Liver (tissue), 9 donors: Measurements from ENCODE around the gene ADAMTS14. TPM values are rescaled to one million over a fixed set of nuclear protein-coding genes. Genes with fewer than 3 reads are reported as not detected.

Experiments used
- DNase-seq: peaks from one replicate; pipeline ENCODE4 v3.0.0-alpha.2; 2017; ENCODE audit warnings: low spot score
- H3K27ac ChIP-seq, 2 donors: one replicate each; pipeline ENCODE4 v1.7.0; 2013; ENCODE audit warnings: inconsistent platforms in 2 of 2, low read length in 2 of 2, control low read depth in 1 of 2, low read depth in 1 of 2, mild to moderate bottlenecking in 1 of 2
- H3K27me3 ChIP-seq, 4 donors: one replicate each; pipeline versions ENCODE4 v1.6.1 to v1.7.0; 2013; ENCODE audit warnings: low read length in 3 of 4, inconsistent platforms in 1 of 4, mild to moderate bottlenecking in 1 of 4, moderate library complexity in 1 of 4; ENCODE audit not compliant: control insufficient read depth in 4 of 4, insufficient read depth in 4 of 4
- H3K36me3 ChIP-seq, 4 donors: one replicate each; pipeline versions ENCODE4 v1.6.1 to v1.7.0; 2013; ENCODE audit warnings: low read length in 3 of 4, mild to moderate bottlenecking in 3 of 4, low read depth in 1 of 4, moderate library complexity in 1 of 4; ENCODE audit not compliant: control insufficient read depth in 4 of 4, insufficient read depth in 3 of 4
- H3K4me1 ChIP-seq, 4 donors: one replicate each; pipeline versions ENCODE4 v1.6.1 to v1.7.0; 2013; ENCODE audit warnings: low read length in 3 of 4, mild to moderate bottlenecking in 3 of 4, moderate library complexity in 1 of 4; ENCODE audit not compliant: control insufficient read depth in 4 of 4, insufficient read depth in 4 of 4
- H3K4me3 ChIP-seq, 3 donors: one replicate each; pipeline versions ENCODE4 v1.6.1 to v1.7.0; 2013; ENCODE audit warnings: low read length in 3 of 3, control low read depth in 1 of 3, low read depth in 1 of 3, mild to moderate bottlenecking in 1 of 3
- H3K9ac ChIP-seq, 2 donors: one replicate each; pipeline ENCODE4 v1.7.0; 2013; ENCODE audit warnings: low read length in 2 of 2, mild to moderate bottlenecking in 2 of 2, moderate library complexity in 2 of 2, control low read depth in 1 of 2, low read depth in 1 of 2
- H3K9me3 ChIP-seq, 4 donors: one replicate each; pipeline versions ENCODE4 v1.6.1 to v1.7.0; 2013; ENCODE audit warnings: low read length in 3 of 4; ENCODE audit not compliant: control insufficient read depth in 4 of 4
- CTCF ChIP-seq: fragments of 150-350 bp; IDR thresholded peaks from 2 replicates; pipeline ENCODE4 v1.5.1; 2017; ENCODE audit warnings: improper control_type of control experiment, low read depth, low read length; ENCODE audit not compliant: missing input control
- EGR1 ChIP-seq, 2 donors: IDR thresholded peaks; 2 replicates each; pipeline ENCODE4 v1.6.1; 2016 to 2018; ENCODE audit warnings: antibody characterized with exemption in 2 of 2, low read depth in 2 of 2
- FOXA1 ChIP-seq: IDR thresholded peaks from 2 replicates; pipeline ENCODE4 v1.6.1; 2016; ENCODE audit warnings: antibody characterized with exemption
- FOXA2 ChIP-seq: IDR thresholded peaks from 2 replicates; pipeline ENCODE4 v1.6.1; 2016; ENCODE audit warnings: antibody characterized with exemption
- GABPA ChIP-seq, 2 donors: IDR thresholded peaks in 1 of 2; conservative IDR thresholded peaks in 1 of 2; 2 replicates each; pipeline ENCODE4 v1.6.1; 2016; ENCODE audit warnings: antibody characterized with exemption in 2 of 2, mild to moderate bottlenecking in 1 of 2, moderate library complexity in 1 of 2
- HNF4A ChIP-seq, 2 donors: conservative IDR thresholded peaks; 2 replicates each; pipeline ENCODE4 v1.6.1; 2016; ENCODE audit warnings: antibody characterized with exemption in 2 of 2, mild to moderate bottlenecking in 2 of 2
- HNF4G ChIP-seq: IDR thresholded peaks from 2 replicates; pipeline ENCODE4 v1.6.1; 2016; ENCODE audit warnings: antibody characterized with exemption
- JUND ChIP-seq, 2 donors: IDR thresholded peaks; 2 replicates each; pipeline ENCODE4 v1.6.1; 2016; ENCODE audit warnings: antibody characterized with exemption in 2 of 2
- RAD21 ChIP-seq, 2 donors: IDR thresholded peaks; 2 replicates each; pipeline ENCODE4 v1.6.1; 2016; ENCODE audit warnings: antibody characterized with exemption in 2 of 2, mild to moderate bottlenecking in 2 of 2
- REST ChIP-seq: IDR thresholded peaks from 2 replicates; pipeline ENCODE4 v1.6.1; 2016; ENCODE audit warnings: antibody characterized with exemption, mild to moderate bottlenecking
- RXRA ChIP-seq, 2 donors: IDR thresholded peaks; 2 replicates each; pipeline ENCODE4 v1.6.1; 2017 to 2018; ENCODE audit warnings: antibody characterized with exemption in 2 of 2, mild to moderate bottlenecking in 1 of 2
- SP1 ChIP-seq: IDR thresholded peaks from 2 replicates; pipeline ENCODE4 v1.6.1; 2018; ENCODE audit warnings: antibody characterized with exemption, mild to moderate bottlenecking
- TAF1 ChIP-seq: conservative IDR thresholded peaks from 2 replicates; pipeline ENCODE4 v1.6.1; 2016; ENCODE audit warnings: antibody characterized with exemption, mild to moderate bottlenecking
- YY1 ChIP-seq: IDR thresholded peaks from 2 replicates; pipeline ENCODE4 v1.6.1; 2016; ENCODE audit warnings: antibody characterized with exemption, mild to moderate bottlenecking
- ZBTB33 ChIP-seq: IDR thresholded peaks from 2 replicates; pipeline ENCODE4 v1.6.1; 2016; ENCODE audit warnings: antibody characterized with exemption
- WGBS: extraction: QIAGEN DNeasy Blood & Tissue Kit; methylation state at CpG from one replicate; pipeline ENCODE4 v1.1.7; 2013; 5-methylcytosine and 5-hydroxymethylcytosine counted together
- polyA plus RNA-seq, 2 donors: library from polyadenylated mRNA; stranded (reverse) in 1 of 2; unstranded in 1 of 2; fragments of 200-250 nt in 1 of 2; fragments of >200 nt in 1 of 2; fragmentation: Nextera tagmentation in 1 of 2; extraction: Ambion mirVana in 1 of 2; gene quantifications; one replicate each; pipeline versions ENCODE4 v1.2.1 to v1.2.3, GENCODE V29; 2013 to 2015
- total RNA-seq, 2 donors: library from RNA; depleted of rRNA; stranded (reverse); fragments of >200 nt; gene quantifications; one replicate each; pipeline ENCODE4 v1.2.3, GENCODE V29; 2014
- TF ChIP-seq, protein P1 (sequence below): IDR thresholded peaks from 2 replicates; pipeline ENCODE4 v1.6.1; 2016; ENCODE audit warnings: antibody characterized with exemption
- donor health status: healthy.
- donor health status: healthy.
- donor health status: healthy.
- donor health status: healthy.
- donor health status: healthy.

The ADAMTS14 gene
- total and polyA plus RNA-seq, 4 donors = 0.09 to 0.33 (median 0.13) TPM

- no peak for TF ChIP-seq ZBTB33
- no peak for TF ChIP-seq HNF4A (conservative IDR thresholded peaks at IDR 0.05)
- TF ChIP-seq SP1 = no peak
- TF ChIP-seq RXRA (IDR thresholded peaks at IDR 0.05) = no peak
- TF ChIP-seq, protein P1, sequence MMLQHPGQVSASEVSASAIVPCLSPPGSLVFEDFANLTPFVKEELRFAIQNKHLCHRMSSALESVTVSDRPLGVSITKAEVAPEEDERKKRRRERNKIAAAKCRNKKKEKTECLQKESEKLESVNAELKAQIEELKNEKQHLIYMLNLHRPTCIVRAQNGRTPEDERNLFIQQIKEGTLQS = no peak
Measured at GRCh38 chr10:70691611-70692010, 19.3 kb downstream of the ADAMTS14 start (continued).

DNA sequence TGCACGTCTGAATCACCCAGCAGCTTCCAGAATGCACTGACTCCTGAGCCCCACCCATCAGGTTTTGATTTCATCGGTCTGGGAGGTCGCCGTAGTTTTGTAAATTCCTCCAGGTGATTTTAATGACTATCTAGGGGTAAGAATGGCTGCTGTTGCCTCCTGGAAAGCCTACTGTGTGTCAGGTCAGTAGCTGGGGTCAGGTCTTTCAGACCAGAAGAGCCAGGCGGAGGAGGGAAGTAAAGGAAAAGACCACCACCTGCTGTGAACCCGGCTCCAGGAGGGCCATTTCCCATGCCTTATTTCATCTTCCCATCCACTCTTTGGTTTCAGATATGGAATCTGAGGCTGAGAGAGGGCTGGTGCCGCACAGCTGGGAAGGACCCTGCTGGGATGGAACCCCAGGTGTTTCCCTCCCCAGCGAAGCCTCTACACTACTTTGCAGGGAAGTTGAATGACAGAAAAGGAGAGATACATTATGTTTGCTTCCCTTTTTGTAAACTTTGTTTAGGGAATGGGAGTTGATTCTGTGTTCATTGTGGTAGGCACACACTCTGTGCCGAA is 19.8 kb downstream of the ADAMTS14 start:
- 56% methylated on average over 9 of the region's 9 CpGs for WGBS
- DNase-seq = no peak
- no peak overlapping the region for H3K4me3 ChIP-seq

More for the DNA sequence above, 19.8 kb downstream of the ADAMTS14 start:
- H3K9me3 ChIP-seq = no peaks in the 10 kb centered on the region
- no peak overlapping the region for H3K9ac ChIP-seq
- H3K36me3 ChIP-seq = no peaks in the 10 kb centered on the region
- H3K27ac ChIP-seq = no peak overlapping the region
- no peak for TF ChIP-seq FOXA1
- TF ChIP-seq CTCF = no peak
- TF ChIP-seq HNF4G = no peak
- TF ChIP-seq FOXA2 = no peak
- no peak for TF ChIP-seq RAD21 (IDR thresholded peaks at IDR 0.05)
- TF ChIP-seq TAF1 = no peak
- no peak for TF ChIP-seq SP1
- no peak for TF ChIP-seq RXRA (IDR thresholded peaks at IDR 0.05)
- no peak for TF ChIP-seq ZBTB33
- no peak for TF ChIP-seq HNF4A (conservative IDR thresholded peaks at IDR 0.05)
- no peak for TF ChIP-seq EGR1 (IDR thresholded peaks at IDR 0.05; ENCODE audit: low read depth in 2 of 2)
- no peak for TF ChIP-seq JUND (IDR thresholded peaks at IDR 0.05)
- no peak for TF ChIP-seq REST
- TF ChIP-seq GABPA (IDR thresholded peaks at IDR 0.05 in 1 of 2, conservative IDR thresholded peaks at IDR 0.05 in 1 of 2) = no peak
- no peak for TF ChIP-seq YY1
- TF ChIP-seq, protein P1 = no peak
- H3K27me3 ChIP-seq = no peaks in the 10 kb centered on the region
- no peaks in the 10 kb centered on the region for H3K4me1 ChIP-seq
